G401 (cell line): Measurements from ENCODE around the gene ZNF212. TPM values are rescaled to one million over a fixed set of nuclear protein-coding genes. Genes with fewer than 3 reads are reported as not detected.

ENCODE experiments used
- DNase-seq: peaks from one replicate; pipeline ENCODE4 v3.0.0-alpha.2; 2015; ENCODE audit warnings: low spot score
- in situ Hi-C: cut with HindIII; loops from 2 replicates; pipeline ENCODE4 v1.10.0; 2016; ENCODE audit warnings: low sequenced_read_pairs, mixed read lengths
- total RNA-seq: library from RNA; depleted of rRNA; stranded (reverse); fragments of >200 nt; shearing (Covaris generic); gene quantifications from 2 replicates; pipeline ENCODE4 v1.2.3, GENCODE V29; 2014; rRNA removed

ZNF212 gene
- total RNA-seq, 1 experiment from 2014 or later: 11.6 TPM

DNA sequence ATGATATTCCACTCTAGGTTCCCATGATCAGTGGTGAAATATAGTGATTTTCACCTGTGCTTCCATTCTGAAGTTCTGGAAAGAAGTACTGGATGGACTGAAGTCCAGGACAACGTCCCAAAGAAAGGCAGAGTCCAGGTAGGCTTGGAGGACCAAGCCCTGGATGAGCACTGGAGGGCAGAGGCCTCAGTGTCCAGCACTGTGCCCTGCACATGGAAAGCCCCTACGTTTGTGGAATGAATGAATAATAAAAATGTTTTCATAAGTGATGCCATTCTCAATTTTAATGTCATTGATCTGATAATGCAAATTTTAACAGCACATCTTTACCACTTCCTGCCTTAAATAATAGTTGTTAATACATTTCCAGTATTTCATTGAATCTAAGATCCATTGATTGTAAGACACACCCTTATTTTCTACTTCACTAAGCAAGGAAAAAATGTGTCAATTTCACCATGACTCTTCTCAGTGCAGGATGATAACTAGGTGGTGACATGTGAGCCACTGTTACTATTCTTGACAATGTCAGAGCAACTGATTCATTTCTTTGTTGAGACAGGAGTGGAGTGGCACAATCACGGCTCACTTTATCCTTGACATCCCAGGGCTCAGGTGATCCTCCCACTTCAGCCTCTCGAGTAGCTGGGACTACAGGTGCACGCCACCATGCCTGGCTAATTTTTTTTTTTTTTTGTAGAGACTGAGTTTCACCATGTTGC, 57.7 kb downstream of the ZNF212 start:
- no peak for DNase-seq
- in situ Hi-C loops: no loop called here

DNA sequence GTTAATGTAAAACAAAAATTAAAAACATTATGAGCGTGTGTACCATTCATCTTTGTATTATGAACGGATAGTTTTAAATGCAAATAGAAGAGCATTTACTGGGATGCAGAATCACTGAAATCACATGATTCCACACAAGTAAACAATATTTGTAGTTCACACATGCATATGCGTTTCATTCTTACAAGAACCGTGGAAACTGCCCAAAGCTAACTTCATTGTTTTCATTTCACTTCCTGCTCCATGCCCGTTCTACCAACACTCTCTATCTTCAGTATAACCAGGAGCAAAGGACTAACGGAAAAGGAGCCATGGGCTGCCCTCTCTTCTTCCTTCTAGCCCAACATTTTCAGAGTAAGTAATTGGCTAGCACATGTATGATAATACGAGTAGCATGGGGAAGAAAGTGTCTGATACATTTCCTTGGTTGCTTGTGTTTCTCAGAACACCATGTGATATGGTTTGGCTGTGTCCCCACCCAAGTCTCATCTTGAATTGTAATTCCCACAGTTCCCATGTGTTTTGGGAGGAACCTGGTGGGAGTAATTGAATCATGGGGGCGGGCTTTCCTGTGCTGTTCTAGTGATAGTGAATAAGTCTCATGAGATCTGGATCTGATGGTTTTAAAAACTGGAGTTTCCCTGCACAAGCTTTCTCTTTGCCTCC, 61.3 kb downstream of the ZNF212 start:
- DNase-seq: no peak
- in situ Hi-C loops: no loop called here

DNA sequence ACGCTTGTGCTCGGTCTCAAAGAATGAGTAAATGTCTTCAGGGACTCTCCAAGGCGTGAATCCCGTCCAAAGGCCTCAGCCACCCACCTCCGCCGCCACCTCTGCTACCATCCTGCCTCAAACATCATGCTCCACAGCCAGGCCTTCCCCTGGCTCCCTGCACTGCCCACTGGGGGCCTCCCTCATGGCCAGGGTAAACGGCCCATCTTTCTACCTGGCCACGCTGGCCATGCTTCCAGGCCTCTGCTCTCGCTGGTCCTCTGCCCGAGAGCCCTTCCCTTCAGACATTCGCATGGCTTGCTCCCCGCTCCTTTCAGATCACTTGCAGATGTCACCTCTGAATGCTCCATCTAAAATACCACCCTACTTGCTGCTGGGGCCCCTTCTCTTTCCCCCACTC, 62.8 kb downstream of the ZNF212 start:
- no peak for DNase-seq

DNA sequence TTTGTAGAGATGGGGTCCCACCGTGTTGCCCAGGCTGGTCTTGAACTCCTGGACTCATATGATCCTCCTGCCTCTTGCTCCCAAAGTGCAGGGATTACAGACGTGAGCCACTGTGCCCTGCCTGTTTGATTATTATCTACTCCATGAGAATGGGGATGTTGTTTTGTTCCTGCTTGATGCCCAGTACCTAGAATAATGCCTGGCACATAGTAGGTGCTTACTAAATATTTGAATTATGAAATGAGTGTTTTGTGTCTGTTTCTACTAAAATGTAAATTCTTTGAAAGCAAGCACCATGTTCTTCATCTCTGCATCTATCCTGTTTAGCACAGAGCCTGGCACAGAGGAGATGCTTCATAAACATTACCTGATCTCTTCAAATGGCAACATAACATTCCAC, 63.4 kb downstream of the ZNF212 start:
- DNase-seq: no peak
- in situ Hi-C loops: no loop called here

More for the DNA sequence above, 62.8 kb downstream of the ZNF212 start:
- in situ Hi-C loops: no loop called here

DNA sequence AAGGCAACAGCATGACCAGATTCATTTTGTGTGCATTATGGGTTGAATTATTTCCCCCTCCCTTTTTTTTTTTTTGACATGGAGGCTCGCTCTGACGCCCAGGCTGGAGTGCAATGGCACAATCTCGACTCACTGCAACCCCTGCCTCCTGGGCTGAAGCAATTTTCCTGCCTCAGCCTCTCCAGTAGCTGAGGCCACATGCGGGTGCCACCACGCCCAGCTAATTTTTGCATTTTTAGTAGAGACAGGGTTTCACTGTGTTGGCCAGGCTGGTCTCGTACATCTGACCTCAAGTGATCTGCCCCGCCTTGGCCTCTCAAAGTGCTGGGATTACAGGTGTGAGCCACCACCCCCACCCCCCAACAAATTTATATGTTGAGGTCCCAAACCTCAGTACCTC, 64.6 kb downstream of the ZNF212 start:
- in situ Hi-C loops: no loop called here
- no peak for DNase-seq

Other genes with a start within 250 kb of the ZNF212 start
- gene PDIA4, start 211.1 kb upstream of the ZNF212 start, total RNA-seq: 256 and 309 TPM in 2 replicates
- gene ZNF786, start 148.9 kb upstream of the ZNF212 start, total RNA-seq: 5.2 and 6.4 TPM in 2 replicates
- gene ZNF425, start 113.3 kb upstream of the ZNF212 start, total RNA-seq: 3.4 and 4.7 TPM in 2 replicates
- gene ZNF398, start 92.2 kb upstream of the ZNF212 start, total RNA-seq: 7.1 and 8.8 TPM in 2 replicates
- gene ZNF282, start 44.1 kb upstream of the ZNF212 start, total RNA-seq: 13.4 and 22.6 TPM in 2 replicates
- 12.8 and 16.9 TPM in 2 replicates for gene ZNF783, start 22.5 kb downstream of the ZNF212 start, total RNA-seq
- gene ZNF777, start 221.4 kb downstream of the ZNF212 start, total RNA-seq: 21.1 and 28.6 TPM in 2 replicates